ENCODE data around the gene PMM2.
"Not testable (repeated sequence)": the region's sequence is repeated elsewhere in the genome, so short reads cannot be mapped to it uniquely, and the experiment has no call there.

The PMM2 gene

DNA sequence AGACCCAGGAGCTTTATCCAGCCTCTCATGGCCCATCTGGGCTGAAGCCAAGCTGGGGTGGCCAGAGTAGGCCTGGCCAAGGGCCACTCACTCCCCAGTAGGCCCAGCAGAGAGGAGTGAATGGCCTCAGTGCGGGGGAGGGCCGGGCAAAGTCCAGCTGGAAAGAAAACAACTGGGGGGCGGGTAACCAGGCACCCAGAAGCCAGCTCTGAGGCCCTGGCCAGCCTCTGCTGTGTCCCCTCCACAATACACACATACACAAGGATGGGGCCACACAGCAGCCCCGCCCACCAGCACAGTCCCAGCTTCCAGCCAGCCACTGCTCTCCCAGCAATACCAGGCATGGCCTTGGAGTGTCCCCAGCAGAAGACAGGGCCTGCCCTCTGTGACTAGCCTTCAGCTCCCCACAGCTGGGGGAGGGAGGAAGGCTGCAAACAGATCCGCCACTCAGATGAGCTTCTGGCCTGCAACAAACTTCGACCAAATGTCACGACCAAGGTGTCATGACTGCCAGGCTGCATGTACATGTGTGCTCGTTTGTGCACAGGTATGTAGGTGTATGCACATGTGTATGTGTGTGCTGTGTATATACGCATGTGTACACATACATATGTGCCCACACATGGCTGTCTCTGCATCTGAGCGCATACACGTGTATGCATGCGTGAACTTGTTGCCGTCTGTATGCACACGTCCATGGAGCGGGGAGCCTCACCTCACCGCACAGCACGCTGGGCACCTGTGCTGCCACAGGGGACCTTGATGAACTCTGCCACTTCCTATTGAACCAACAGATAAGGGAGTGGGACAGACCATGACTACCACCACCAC lies 66.2 kb downstream of the PMM2 start:
- Histone ChIP-seq H3K4me1 (ENCODE audit: insufficient read depth, low read length) (peaks cover 47% of the 10 kb centered on the region), H3K36me3 (ENCODE audit: insufficient read depth, low read length) (peaks cover 21% of the 10 kb centered on the region), H3K4me3 (ENCODE audit: low read length) (no peak overlapping the region)

DNA sequence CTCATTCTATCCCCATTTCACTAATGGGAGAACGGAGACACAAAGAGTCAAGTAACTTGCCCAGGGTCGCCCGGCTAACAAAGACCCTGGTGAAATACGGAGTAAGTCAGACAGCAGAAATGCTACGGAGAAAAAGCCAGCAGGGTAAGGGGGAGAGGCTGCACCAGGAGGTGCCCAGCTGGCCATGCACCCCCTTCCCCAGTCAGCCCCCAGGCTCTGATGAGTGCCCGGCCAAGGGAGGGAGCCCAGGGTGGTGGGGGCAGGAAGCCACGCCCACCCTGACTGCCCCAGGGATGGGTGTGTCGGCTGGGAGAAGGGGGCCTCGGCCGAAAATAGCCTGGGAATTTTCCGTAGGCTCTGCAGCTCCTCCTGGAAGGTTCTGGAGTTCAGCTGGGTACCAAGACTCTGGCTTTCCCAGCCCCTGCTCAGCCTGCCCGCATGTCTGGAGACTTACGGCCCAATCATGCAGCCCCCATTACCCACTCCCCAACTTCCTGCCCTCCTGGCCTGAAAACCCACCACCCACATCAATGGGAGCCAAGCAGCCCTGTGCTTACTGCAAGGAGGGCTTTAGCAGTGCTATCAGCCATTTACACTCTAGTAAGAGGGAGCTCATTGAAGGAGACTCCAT lies 67.0 kb downstream of the PMM2 start:
- Histone ChIP-seq H3K36me3 (ENCODE audit: insufficient read depth, low read length) (peaks cover 17% of the 10 kb centered on the region), H3K4me3 (ENCODE audit: low read length) (no peak overlapping the region), H3K4me1 (ENCODE audit: insufficient read depth, low read length) (peaks cover 52% of the 10 kb centered on the region), H2AFZ (ENCODE audit: low read depth, low read length) (no peak overlapping the region), H3K9me3 (ENCODE audit: low read length) (no peaks in the 10 kb centered on the region), H3K27me3 (ENCODE audit: insufficient read depth, low read length) (no peaks in the 10 kb centered on the region)

More for the DNA sequence above, 66.2 kb downstream of the PMM2 start:
- no peaks in the 10 kb centered on the region for H3K27me3 ChIP-seq (ENCODE audit: insufficient read depth, low read length)
- H3K9me3 ChIP-seq (ENCODE audit: low read length): no peaks in the 10 kb centered on the region
- no peak overlapping the region for H2AFZ ChIP-seq (ENCODE audit: low read depth, low read length)

DNA sequence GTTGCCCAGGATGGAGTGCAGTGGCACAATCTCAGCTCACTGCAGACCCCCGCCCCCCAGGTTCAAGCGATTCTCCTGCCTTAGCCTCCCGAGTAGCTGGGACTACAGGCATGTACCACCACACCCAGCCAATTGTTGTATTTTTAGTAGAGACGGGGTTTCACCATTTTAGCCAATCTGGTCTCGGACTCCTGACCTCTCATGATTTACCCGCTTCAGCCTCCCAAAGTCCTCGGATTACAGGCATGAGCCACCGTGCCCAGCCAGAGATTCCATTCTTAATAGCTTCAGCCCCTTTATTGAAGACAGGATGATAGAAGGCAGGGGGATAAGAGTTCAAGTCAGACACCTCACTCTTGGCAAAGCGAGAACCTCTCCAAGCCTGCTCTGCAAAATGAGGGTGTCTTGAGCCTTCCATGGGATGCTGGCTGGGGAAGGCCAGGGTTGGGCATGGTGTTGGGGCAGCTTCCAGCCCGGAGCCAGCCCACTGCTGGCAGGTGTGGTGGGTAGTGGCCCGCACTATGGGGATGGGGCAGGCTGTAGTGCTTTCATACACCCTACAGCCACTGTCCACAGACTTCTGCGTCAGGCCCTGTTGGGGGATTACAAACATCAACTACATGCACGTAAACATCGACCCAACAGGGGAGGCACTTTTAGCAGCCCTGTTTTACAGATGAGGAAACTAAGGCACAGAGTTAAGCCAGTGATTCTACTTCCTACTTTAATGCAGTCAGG lies 67.7 kb downstream of the PMM2 start:
- Histone ChIP-seq H2AFZ (ENCODE audit: low read depth, low read length) (no peak overlapping the region), H3K4me3 (ENCODE audit: low read length) (no peak overlapping the region), H3K27me3 (ENCODE audit: insufficient read depth, low read length) (no peaks in the 10 kb centered on the region)

DNA sequence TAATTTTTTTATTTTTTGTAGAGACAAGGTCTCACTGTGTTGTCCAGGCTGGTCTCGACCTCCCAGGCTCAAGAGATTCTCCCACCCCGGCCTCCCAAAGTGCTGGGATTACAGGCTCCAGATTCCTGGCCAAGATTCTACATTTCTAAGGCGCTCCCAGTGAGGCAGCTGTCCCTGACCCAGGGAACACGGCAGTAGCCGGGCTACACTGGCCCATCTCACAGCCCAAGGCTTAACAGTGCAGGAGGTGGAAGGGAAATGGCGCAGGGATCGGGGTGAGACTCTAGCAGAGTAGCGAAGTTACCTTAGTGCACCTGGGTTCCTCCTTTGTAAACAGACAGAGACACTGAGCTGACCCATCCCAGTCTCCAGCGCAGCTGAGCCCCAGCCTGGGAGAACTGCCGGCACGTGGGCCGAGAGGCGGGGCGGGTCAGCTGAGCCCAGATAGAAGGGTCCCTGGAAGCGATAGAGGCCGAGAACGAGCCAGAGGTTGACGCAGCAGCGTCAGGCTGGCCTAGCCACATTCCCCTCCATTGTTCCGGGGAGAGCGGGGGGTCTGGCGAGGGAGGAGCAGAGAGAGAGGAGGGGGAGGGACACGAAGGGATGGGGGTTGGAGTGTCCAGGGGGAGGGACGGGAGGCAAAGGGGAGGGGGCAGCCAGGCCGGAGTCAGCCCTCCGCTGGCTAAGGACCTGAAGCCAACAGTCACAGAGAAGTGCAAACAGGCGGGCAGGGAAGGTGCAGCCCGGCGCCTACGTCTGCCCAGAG lies 68.7 kb downstream of the PMM2 start:
- peaks cover 14% of the 10 kb centered on the region for H3K36me3 ChIP-seq (ENCODE audit: insufficient read depth, low read length)
- no peaks in the 10 kb centered on the region for H3K9me3 ChIP-seq (ENCODE audit: low read length)
- peaks cover 44% of the 10 kb centered on the region for H3K4me1 ChIP-seq (ENCODE audit: insufficient read depth, low read length)
- peak overlapping the region; percentile 91 for H3K4me3 ChIP-seq (ENCODE audit: low read length)
- no peaks in the 10 kb centered on the region for H3K27me3 ChIP-seq (ENCODE audit: insufficient read depth, low read length)
- H2AFZ ChIP-seq (ENCODE audit: low read depth, low read length): no peak overlapping the region

More for the DNA sequence above, 67.7 kb downstream of the PMM2 start:
- peaks cover 48% of the 10 kb centered on the region for H3K4me1 ChIP-seq (ENCODE audit: insufficient read depth, low read length)
- H3K36me3 ChIP-seq (ENCODE audit: insufficient read depth, low read length): peaks cover 14% of the 10 kb centered on the region
- H3K9me3 ChIP-seq (ENCODE audit: low read length): no peaks in the 10 kb centered on the region

DNA sequence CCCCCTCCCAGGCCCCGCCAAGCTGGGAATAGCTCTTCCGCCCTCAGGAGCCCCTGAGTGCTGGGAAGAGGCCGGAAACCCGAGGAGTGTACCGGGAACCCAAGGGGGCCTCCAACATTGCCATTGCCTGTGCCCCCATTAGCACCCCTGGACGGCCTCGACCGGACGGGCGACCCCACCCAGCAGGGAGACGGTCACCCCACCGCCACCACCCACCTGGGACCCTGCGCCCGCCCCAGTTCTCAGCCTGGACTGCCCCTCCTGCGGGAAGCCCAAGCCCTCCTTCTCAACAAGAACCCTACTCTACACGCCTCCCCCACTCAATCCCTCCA lies 69.2 kb downstream of the PMM2 start:
- Histone ChIP-seq H3K4me1 (ENCODE audit: insufficient read depth, low read length) (peaks cover 41% of the 10 kb centered on the region), H3K36me3 (ENCODE audit: insufficient read depth, low read length) (peaks cover 14% of the 10 kb centered on the region), H3K27me3 (ENCODE audit: insufficient read depth, low read length) (no peaks in the 10 kb centered on the region), H3K4me3 (ENCODE audit: low read length) (peak overlapping the region; percentile 91), H3K9me3 (ENCODE audit: low read length) (no peaks in the 10 kb centered on the region), H2AFZ (ENCODE audit: low read depth, low read length) (no peak overlapping the region)

DNA sequence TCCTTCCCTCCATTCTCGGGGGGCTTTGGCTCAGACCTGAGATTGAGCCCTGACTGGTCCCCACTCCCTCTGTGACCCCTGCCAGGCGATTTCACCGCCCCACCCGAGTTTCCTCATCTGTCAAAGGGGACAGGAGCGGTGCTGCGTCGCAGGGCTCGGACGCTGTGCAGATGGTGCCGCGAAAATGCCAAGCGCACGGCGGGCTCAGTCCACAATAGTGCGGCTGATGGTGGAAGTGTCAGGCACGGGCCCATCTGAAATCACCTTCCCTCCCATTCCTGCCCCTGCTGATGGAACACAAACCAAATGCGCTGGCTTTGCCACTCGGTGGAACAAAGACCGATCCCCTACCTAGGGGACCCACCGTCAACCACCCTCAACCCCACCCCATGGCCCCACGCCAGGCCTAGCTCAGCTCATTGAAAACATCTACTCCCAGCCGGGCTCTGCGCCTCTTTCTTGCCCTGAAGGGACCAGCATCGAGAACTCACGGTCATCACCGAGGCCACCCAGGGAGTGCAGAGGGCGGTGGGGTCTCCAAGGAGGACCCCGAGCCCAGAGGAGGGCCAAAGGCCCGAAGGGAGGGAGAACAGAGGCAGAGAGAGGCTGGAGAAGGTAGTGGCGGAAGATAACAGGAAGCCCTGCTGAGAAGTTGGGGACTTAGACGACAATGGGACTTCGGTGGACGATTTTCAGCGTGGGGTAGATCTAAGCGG lies 69.7 kb downstream of the PMM2 start:
- no peak overlapping the region for H2AFZ ChIP-seq (ENCODE audit: low read depth, low read length)
- H3K36me3 ChIP-seq (ENCODE audit: insufficient read depth, low read length): peaks cover 14% of the 10 kb centered on the region
- peaks cover 41% of the 10 kb centered on the region for H3K4me1 ChIP-seq (ENCODE audit: insufficient read depth, low read length)
- no peaks in the 10 kb centered on the region for H3K9me3 ChIP-seq (ENCODE audit: low read length)
- peak overlapping the region; percentile 91 for H3K4me3 ChIP-seq (ENCODE audit: low read length)
- H3K27me3 ChIP-seq (ENCODE audit: insufficient read depth, low read length): no peaks in the 10 kb centered on the region

DNA sequence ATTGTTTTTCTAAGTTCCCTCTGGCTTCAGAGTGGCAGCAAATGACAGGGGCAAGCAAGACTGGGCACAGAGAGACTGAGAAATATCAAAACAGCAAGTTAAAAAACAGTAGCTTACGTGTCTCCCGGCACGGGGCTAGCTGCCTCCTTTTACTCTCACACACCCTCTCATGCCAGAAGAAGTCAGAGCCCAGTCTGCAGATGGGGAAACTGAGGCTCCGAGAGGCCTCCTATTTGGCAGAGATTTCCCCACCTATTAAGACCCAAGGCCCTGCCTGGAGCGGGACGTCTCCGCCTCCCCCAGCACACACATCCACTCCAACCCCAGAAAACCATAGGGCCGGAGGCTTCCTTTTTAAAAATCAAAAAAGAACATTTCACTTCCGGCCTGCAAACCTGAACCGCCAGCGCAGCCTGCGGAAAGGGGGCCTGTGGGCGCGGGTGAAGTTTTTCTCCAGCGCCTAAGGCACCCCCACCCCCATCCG lies 70.3 kb downstream of the PMM2 start:
- H3K4me3 ChIP-seq (ENCODE audit: low read length): peak overlapping the region; percentile 91
- no peak overlapping the region for H2AFZ ChIP-seq (ENCODE audit: low read depth, low read length)
- no peaks in the 10 kb centered on the region for H3K9me3 ChIP-seq (ENCODE audit: low read length)
- peaks cover 41% of the 10 kb centered on the region for H3K4me1 ChIP-seq (ENCODE audit: insufficient read depth, low read length)
- H3K27me3 ChIP-seq (ENCODE audit: insufficient read depth, low read length): no peaks in the 10 kb centered on the region
- peaks cover 11% of the 10 kb centered on the region for H3K36me3 ChIP-seq (ENCODE audit: insufficient read depth, low read length)

DNA sequence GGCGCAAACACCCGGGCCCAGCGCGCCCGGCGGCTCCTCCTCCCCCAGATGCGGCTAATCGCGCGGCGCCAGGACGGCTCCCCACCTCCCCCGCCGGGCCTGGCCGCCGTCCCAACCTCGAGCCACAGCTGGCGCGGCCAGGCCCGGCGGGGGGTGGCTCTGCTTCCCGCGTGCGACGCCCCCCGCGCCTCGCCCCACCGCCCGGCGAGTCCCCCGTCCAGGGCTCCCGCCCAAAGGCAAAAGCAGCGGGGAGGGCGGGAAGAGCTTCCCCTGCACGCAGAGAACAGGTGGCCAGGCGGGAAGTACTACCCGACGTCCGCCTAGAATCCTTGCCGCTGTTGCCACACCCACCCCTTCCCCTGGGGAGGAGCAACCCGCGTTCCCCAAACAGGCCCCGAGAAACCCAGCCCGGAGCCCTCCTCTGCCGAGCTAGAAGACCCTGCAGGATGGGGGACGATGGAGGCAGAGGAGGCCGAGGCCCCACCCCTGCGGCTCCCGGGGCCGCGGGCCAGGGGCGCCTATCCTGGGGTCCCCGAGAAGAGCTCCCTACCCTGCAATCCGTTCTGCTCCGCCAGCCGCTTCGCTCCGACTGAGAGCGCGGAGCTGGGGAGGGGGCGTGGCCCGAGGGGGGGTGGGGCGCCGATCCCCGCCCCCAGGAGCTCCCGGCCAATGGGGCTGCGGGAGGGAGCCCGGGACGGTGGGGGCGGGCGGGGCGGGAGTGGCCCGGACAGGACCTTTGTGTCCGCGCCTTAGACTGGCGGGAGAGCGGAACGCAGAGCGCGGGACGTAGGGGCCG lies 71.0 kb downstream of the PMM2 start, which contains the start of gene CARHSP1:
Gene CARHSP1, minus strand, starts transcription at position 591 of the 796 bp plus-strand sequence. CDS start 9,678 bp downstream, outside the sequence.
- no peaks in the 10 kb centered on the region for H3K27me3 ChIP-seq (ENCODE audit: insufficient read depth, low read length)
- peaks cover 11% of the 10 kb centered on the region for H3K36me3 ChIP-seq (ENCODE audit: insufficient read depth, low read length)
- peaks cover 41% of the 10 kb centered on the region for H3K4me1 ChIP-seq (ENCODE audit: insufficient read depth, low read length)
- H3K4me3 ChIP-seq (ENCODE audit: low read length): peak within 1 kb of the TSS; percentile 91
- no peaks in the 10 kb centered on the region for H3K9me3 ChIP-seq (ENCODE audit: low read length)
- H2AFZ ChIP-seq (ENCODE audit: low read depth, low read length): peak within 1 kb of the TSS; percentile 82

DNA sequence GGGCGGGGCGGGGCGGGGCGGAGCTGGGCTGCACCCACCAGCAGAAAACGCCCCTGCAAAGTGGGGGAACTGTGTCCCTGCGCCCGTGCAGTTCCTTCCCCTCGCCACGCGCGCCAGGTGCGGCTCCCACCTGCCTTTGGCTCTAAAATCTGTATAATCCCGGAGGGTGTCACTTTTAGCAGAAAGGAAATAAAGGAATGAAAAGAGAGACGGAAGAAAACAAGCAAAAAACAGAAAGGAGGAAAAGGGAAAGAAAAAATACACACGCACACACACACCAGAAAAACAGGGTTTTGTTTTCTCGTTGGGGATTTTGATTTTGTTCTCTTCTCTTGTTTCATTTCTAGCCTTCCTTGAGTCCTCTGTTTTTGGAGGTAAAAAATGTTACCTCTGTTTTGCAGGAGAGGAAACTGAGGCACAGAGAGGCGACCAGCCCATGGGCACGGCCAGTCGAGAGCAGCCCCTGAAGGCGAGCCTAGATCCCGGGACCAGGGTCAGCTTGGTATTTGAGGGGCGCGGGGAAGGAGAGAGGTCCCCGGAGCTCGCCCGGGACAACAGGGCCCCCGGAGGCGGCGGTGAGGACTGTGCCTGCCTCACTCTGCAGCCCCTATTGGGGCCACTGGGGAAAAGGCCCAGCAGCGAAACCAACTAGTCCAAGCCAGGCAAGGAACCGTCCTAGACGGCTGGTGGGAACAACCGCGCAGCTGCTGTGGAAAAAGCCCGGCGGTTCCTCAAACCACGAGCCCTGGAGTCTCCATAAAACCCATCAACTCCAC lies 71.8 kb downstream of the PMM2 start:
- Histone ChIP-seq H3K9me3 (ENCODE audit: low read length) (no peaks in the 10 kb centered on the region), H2AFZ (ENCODE audit: low read depth, low read length) (peak overlapping the region; percentile 82), H3K27me3 (ENCODE audit: insufficient read depth, low read length) (no peaks in the 10 kb centered on the region), H3K4me1 (ENCODE audit: insufficient read depth, low read length) (peaks cover 34% of the 10 kb centered on the region), H3K36me3 (ENCODE audit: insufficient read depth, low read length) (peaks cover 5% of the 10 kb centered on the region), H3K4me3 (ENCODE audit: low read length) (peak overlapping the region; percentile 58)

DNA sequence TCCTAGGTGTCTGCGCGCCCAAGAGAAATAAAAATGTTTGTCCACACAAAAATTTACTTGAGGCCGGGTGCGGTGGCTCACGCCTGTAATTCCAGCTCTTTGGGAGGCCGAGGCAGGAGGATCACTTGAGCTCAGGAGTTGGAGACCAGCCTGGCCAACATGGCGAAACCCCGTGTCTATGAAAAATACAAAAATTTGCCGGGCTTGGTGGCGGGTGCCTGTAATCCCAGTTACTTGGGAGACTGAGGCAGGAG lies 72.3 kb downstream of the PMM2 start:
- H2AFZ ChIP-seq (ENCODE audit: low read depth, low read length); H3K4me3 ChIP-seq (ENCODE audit: low read length); H3K9me3 ChIP-seq (ENCODE audit: low read length); H3K27me3 ChIP-seq (ENCODE audit: insufficient read depth, low read length); H3K36me3 ChIP-seq (ENCODE audit: insufficient read depth, low read length): not testable (repeated sequence)
- peaks cover 29% of the 10 kb centered on the region for H3K4me1 ChIP-seq (ENCODE audit: insufficient read depth, low read length)

DNA sequence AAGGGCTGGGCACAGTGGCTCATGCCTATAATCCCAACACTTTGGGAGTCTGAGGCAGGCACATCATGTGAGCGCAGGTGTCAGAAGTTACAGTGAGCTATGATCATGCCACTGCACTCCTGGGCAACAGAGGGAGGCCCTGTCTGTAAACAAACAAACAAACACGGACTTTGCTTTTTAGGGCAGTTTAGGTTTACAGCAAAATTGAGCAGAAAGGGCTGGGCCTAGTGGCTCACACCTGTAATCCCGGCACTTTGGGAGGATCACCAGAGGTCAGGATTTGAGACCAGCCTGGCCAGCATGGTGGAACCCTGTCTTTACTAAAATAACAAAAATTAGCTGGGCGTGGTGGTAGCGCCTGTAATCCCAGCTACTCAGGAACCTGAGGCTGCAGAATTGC lies 74.4 kb downstream of the PMM2 start:
- no peak overlapping the region for H3K4me3 ChIP-seq (ENCODE audit: low read length)
- H3K9me3 ChIP-seq (ENCODE audit: low read length): no peaks in the 10 kb centered on the region
- H3K4me1 ChIP-seq (ENCODE audit: insufficient read depth, low read length): peaks cover 12% of the 10 kb centered on the region
- H3K27me3 ChIP-seq (ENCODE audit: insufficient read depth, low read length): no peaks in the 10 kb centered on the region
- no peak overlapping the region for H2AFZ ChIP-seq (ENCODE audit: low read depth, low read length)
- no peaks in the 10 kb centered on the region for H3K36me3 ChIP-seq (ENCODE audit: insufficient read depth, low read length)

Data from neuron (in vitro differentiated cells).